Colonic mucosa (tissue), 4 donors: ENCODE measurements around the gene GPHA2. TPM values are rescaled to one million over a fixed set of nuclear protein-coding genes. Genes with fewer than 3 reads are reported as not detected.
A peak's percentile ranks its signal among the peaks of the same experiment; 100 is the strongest.

Source experiments
- DNase-seq: peaks from one replicate; pipeline ENCODE4 v3.0.0-alpha.2; 2020
- H3K27ac ChIP-seq: fragments of 200-600 bp; one replicate; pipeline ENCODE4 v1.8.0; 2021
- H3K27me3 ChIP-seq: fragments of 200-600 bp; one replicate; pipeline ENCODE4 v1.8.0; 2021
- H3K36me3 ChIP-seq: fragments of 200-600 bp; one replicate; pipeline ENCODE4 v1.8.0; 2021
- H3K4me1 ChIP-seq: fragments of 200-600 bp; one replicate; pipeline ENCODE4 v1.8.0; 2021; ENCODE audit warnings: mild to moderate bottlenecking
- H3K4me3 ChIP-seq: fragments of 200-600 bp; one replicate; pipeline ENCODE4 v1.8.0; 2021
- H3K9ac ChIP-seq, 2 donors: one replicate each; pipeline ENCODE4 v1.7.0; 2013; ENCODE audit warnings: control low read depth in 2 of 2, low read depth in 2 of 2, low read length in 2 of 2
- H3K9me3 ChIP-seq: fragments of 200-600 bp; one replicate; pipeline ENCODE4 v1.8.0; 2021
- CTCF ChIP-seq: fragments of 200-600 bp; IDR thresholded peaks from one replicate; pipeline ENCODE4 v1.8.0; 2022; ENCODE audit warnings: antibody characterized with exemption, mild to moderate bottlenecking
- intact Hi-C: fragments of 100-400 bp; cut with DNase I; formaldehyde crosslinking; loops from one replicate; pipeline ENCODE4 v1.14.1; 2022
- total RNA-seq, 2 donors: library from RNA; stranded (reverse); fragmentation: NEBNext Ultra II Directional in 1 of 2; extraction: Animal tissue kit (Norgen Biotek cat#: 25700) in 1 of 2; gene quantifications; one replicate each; pipeline ENCODE4 v1.2.1, GENCODE V29; 2021
- donor health status: healthy.
- donor health status: DM: no; HTN: no; CAD: no.
- donor health status: DM: no; HTN: no; CAD: no.

The GPHA2 gene
- total RNA-seq, 2 donors from 2014 or later = not detected

GRCh38 chr11:64891215-64891848, 44.4 kb downstream of the GPHA2 start:
- no peak for TF ChIP-seq CTCF
- no peaks in the 10 kb centered on the region for H3K9me3 ChIP-seq
- peak overlapping the region; percentile 68 for H3K4me3 ChIP-seq
- H3K9ac ChIP-seq = peak overlapping the region; percentile 88 to 97
- intact Hi-C loops = loop anchor here (5.0 kb wide), 1 partner anchor 104 kb away; no protein-coding TSS in a partner anchor
- no peaks in the 10 kb centered on the region for H3K36me3 ChIP-seq
- H3K27me3 ChIP-seq = no peaks in the 10 kb centered on the region
- peak overlapping the region; percentile 94 for H3K27ac ChIP-seq
- no peaks in the 10 kb centered on the region for H3K4me1 ChIP-seq
- DNase-seq = peak; percentile 92

GRCh38 chr11:64890522-64890939, 45.2 kb downstream of the GPHA2 start:
- no peaks in the 10 kb centered on the region for H3K4me1 ChIP-seq
- H3K9me3 ChIP-seq = no peaks in the 10 kb centered on the region
- intact Hi-C loops = loop anchor here (5.0 kb wide), 1 partner anchor 103 kb away; no protein-coding TSS in a partner anchor
- H3K27ac ChIP-seq = peak overlapping the region; percentile 94
- DNase-seq = peak; percentile 36
- H3K4me3 ChIP-seq = peak overlapping the region; percentile 68
- peak overlapping the region; percentile 88 to 97 for H3K9ac ChIP-seq
- TF ChIP-seq CTCF = no peak
- H3K27me3 ChIP-seq = no peaks in the 10 kb centered on the region
- no peaks in the 10 kb centered on the region for H3K36me3 ChIP-seq

GRCh38 chr11:64888729-64889511, 46.8 kb downstream of the GPHA2 start:
- TF ChIP-seq CTCF = no peak
- no peaks in the 10 kb centered on the region for H3K27me3 ChIP-seq
- H3K9ac ChIP-seq = peak overlapping the region in 1 of 2 donors; percentile 87
- no peaks in the 10 kb centered on the region for H3K9me3 ChIP-seq
- H3K4me3 ChIP-seq = no peak overlapping the region
- intact Hi-C loops = no loop called here
- peak; percentile 89 for DNase-seq
- H3K27ac ChIP-seq = peak overlapping the region; percentile 94
- no peaks in the 10 kb centered on the region for H3K4me1 ChIP-seq
- H3K36me3 ChIP-seq = no peaks in the 10 kb centered on the region

- Histone ChIP-seq H3K27ac (peak overlapping the region; percentile 94), H3K4me1 (no peaks in the 10 kb centered on the region), H3K9me3 (no peaks in the 10 kb centered on the region), H3K36me3 (no peaks in the 10 kb centered on the region), H3K9ac (peak overlapping the region in 1 of 2 donors; percentile 87), H3K4me3 (no peak overlapping the region), H3K27me3 (no peaks in the 10 kb centered on the region)
- no peak for TF ChIP-seq CTCF
- no peak for DNase-seq
- intact Hi-C loops = no loop called here
Observed at GRCh38 chr11:64888406-64888728, 47.3 kb downstream of the GPHA2 start.

GRCh38 chr11:64887757-64888405, 47.8 kb downstream of the GPHA2 start:
- Histone ChIP-seq H3K9ac (peak overlapping the region in 1 of 2 donors; percentile 87), H3K4me1 (no peaks in the 10 kb centered on the region), H3K4me3 (no peak overlapping the region), H3K27ac (peak overlapping the region; percentile 94), H3K9me3 (no peaks in the 10 kb centered on the region), H3K27me3 (no peaks in the 10 kb centered on the region), H3K36me3 (no peaks in the 10 kb centered on the region)
- intact Hi-C loops = no loop called here
- peak; percentile 99 for TF ChIP-seq CTCF
- peak; percentile 92 for DNase-seq
